GM21526 (cell line): ENCODE results near the gene ALAS2.
A peak's percentile ranks its signal among the peaks of the same experiment; 100 is the strongest.
"Not testable (repeated sequence)": the region's sequence is repeated elsewhere in the genome, so short reads cannot be mapped to it uniquely, and the experiment has no call there.

Experiments
- ATAC-seq: cut with Tn5 transposase; IDR thresholded peaks from one replicate; pipeline ENCODE4 v1.9.1; 2021; ENCODE audit warnings: moderate library complexity; ENCODE audit not compliant: unreplicated experiment, low FRiP score

Gene ALAS2

DNA sequence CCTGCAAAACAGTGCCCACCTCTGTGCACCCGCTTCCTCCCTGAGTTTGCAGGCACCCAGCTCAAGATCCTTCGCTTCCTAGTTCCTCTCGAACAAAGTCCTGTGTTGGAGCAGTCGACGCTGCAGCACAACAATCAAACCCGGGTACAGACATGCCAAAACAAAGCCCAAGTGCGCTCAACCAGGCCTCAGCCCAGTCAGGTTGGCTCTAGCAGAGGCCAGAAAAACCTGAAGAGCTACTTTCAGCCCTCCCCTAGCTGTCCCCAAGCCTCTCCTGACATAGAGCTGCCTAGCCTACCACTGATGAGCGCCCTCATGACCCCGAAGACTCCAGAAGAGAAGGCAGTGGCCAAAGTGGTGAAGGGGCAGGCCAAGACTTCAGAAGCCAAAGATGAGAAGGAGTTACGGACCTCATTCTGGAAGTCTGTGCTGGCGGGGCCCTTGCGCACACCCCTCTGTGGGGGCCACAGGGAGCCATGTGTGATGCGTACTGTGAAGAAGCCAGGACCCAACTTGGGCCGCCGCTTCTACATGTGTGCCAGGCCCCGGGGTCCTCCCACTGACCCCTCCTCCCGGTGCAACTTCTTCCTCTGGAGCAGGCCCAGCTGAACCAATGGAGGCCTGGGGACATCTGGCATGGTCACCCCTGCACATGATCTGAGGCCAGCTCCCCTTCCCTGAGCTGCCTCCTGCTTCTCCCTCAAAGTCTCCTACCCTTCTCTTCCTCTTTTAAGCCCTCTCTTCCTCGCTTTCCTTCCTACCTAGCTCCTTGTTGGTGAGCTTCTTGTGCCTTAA is 23.8 kb downstream of the ALAS2 start:
- no peak for ATAC-seq

DNA sequence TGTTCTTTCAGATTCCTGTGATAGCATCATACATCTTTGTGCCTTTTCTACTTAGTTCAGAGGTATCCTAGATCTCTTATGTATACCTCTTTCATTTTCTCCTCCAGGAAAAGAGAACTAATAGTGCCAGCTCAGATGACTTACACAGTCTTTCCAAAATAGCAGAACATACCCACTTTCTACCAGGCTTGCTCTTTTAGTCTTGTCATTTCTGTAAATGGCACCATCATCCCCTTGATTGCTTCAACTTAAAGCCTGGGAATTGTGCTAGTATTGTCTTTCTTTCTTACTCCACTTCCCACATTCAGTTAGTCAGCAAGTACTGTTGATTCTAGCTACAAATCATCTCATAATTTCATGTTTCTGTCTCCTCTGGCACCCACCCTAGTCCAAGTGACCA is 25.5 kb downstream of the ALAS2 start:
- ATAC-seq: no peak

DNA sequence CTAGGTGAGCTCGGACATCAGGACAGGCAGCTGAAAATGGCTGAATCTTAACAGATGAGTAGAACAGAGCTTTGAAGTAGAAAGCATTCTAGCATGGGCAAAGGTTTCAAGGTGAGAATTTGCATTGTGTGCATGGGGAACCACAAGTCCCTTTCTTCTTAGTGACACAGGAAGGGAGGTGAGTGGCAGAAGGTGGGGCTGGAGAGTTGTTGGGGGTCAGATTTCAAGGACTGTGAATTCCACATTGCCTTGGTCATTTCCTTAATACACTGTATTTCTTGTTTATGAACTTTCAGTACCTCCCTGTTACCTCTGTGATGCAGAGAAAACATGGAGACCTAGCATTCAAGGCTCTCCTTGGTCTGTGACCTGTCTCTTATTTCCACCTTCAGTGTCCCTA is 26.5 kb downstream of the ALAS2 start:
- ATAC-seq: no peak

DNA sequence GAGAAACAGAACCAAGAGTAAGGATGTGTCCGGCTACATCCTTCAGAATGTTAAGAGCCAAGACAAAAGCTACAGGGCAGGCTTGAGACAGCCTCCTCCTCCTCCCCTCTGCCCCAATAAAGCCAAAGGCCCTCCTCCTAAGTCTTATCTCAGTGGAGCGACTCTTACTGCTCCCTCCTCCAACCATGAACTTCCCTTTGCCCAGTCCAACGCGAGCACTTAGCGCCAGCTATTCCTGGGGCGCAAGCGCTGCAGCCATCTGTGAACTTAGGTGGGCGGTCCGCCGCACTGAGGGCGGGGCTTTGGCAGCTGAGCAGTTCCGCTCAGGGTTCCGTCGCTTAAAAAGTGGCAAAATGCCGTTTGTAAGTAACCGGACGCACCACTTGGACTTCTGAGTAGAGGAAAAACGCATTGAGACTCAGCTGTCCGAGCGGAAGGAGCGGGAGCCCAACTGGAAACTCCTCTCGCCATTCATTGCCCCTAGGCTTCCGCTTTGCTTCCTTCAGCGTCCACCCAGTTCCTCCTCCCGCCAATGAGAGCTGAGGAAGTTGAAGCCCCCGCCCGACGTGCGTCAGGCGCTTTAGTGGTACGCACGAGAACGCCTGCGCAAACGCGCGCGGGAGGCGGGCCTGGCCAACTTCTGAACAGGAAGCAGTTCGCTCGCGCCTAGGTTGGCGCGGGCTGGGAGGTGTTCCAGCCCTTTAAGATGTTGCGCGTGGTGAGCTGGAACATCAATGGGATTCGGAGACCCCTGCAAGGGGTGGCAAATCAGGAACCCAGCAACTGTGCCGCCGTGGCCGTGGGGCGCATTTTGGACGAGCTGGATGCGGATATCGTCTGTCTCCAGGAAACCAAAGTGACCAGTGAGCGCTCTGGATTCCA is 30.8 kb downstream of the ALAS2 start, which contains the start of gene APEX2:
Gene APEX2 (plus strand): TSS at position 647 of the 882 bp plus-strand sequence. CDS start 60 bp downstream, at position 707.
- ATAC-seq: peak; percentile 89

DNA sequence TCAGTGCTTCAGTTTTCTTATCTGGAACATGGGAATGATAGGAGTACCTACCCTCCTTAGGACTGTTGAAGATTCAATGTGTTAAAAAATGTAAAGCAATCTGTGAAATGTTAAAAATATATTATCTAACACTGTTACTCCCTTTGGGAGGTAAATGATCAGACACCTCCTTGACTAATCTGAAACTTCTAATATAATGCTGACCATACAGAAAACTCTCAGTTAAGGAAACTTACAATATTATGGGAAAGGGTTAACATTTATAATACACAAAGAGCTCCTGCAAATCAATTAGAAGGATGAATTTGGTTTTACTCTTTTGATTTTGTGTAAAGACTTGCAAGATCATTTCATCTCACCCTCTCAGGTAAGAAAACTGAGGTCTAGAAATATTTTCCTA is 35.2 kb downstream of the ALAS2 start:
- ATAC-seq: no peak

DNA sequence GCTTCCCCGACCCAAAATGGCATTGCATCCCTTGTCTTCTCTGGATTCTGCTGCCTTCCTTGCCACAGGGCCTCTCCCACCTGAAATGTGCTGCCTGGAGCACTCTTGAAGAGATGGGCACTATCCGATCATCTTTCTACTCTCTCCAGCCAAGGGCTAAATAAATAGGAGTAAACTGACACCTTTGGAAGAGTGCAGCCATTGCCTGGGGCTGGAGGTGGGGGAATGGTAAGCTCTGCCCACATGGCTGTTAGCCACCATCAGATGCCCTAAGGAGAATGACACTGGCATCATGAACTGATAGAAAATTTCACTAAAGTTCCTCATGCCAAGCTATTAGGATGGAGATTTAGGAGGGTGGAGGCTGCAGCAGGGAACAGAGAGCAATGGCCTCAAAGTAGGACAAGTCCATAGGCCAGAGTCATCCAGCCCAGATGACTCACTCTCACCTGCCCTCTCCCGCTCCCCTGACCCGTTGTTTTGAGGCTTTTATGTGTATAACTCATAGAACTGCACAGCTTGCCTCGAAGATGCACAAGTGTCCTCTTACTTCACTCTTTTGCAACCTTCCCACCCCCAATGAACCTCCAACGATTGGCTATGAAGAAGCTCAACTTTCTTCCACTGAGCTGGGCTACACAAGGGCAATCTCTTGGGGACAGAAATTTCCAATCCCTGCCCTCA is 36.0 kb downstream of the ALAS2 start:
- no peak for ATAC-seq

DNA sequence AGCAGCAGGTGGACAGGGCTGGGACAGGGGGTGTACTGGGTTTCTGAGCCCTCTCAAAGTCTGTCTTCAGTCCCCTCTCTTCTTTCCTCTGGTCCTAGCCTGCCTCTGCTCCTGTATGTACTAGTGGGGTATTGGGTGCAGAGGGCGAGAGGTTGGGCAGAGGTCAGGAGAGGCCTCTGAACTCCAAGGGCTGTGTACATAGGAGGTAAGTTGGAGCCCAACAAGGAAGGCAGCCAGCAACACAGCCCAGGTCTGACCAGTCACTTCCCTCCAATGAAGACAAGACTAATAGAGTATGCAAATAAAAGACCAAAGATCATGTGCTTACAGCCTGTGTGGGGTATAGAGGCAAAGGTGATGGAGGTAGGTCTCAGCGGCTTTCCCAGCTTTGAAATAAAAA is 36.7 kb downstream of the ALAS2 start, which contains the start of gene PFKFB1:
Gene PFKFB1 (minus strand): TSS at position 90 of the 400 bp plus-strand sequence. CDS start 181 bp downstream, outside the sequence.
- no peak for ATAC-seq

DNA sequence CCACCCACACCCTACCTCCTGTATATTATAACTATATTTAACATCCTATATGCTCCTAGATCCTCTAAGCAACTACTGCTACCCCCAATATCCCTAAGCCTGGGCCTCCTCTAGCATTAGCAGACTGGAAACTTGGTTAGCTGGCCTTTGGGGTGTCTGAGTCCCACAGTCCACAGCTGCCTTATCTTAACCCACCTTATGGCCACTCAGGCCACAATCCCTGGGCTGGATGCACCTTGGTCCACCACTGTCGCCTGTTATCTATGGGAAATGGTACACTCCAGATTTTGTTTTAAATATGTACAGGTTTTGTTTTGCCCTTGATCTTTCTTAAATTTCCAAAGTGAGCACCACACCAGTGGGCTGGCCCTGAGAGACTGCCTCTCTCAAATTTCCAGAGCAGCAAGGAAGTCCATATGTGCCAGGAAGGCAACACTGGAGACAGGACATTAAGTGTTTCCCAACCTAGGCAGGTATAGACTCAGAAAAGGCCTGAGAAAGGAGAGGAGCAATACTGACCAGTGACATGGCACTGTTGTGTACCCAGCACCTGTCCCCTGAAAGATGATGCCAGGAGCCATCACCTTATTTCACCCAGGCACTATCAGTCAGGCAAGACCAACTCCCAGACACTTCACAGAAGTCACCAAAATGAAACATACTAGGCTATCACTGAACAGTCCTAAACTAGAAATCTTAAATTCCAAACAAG is 37.7 kb downstream of the ALAS2 start:
- no peak for ATAC-seq

DNA sequence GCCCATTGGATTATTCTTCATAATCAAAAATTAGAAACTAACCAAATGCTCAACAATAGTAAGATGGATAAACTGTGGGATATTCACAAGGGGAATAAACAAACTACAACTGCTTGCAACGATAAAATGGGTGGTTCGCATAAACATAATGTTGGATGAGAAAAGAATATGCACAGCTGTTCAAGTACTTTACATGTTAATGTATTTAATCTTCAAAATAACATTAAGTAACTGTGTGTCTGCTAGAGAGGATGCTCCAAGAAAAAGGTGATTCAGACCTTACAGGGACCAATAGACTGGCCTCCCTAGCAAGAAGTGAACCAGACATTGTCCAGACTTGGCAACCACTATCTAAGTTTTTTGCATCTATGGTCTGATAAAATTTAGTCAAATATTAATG is 39.1 kb downstream of the ALAS2 start:
- no peak for ATAC-seq

DNA sequence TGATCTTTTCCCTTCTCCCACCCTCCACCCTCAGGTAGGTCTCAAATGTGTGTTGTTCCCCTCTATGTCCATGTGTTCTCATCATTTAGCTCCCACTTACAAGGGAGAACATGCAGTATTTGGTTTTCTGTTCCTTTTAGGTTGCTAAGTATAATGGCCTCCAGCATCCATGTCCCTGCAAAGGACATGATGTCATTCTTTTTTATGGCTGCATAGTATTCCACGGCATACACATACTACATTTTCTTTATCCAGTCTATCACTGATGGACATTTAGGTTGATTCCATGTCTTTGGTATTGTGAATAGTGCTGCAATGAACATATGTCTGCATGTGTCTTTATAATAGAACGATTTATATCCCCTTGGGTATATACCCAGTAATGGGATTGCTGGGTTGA is 47.5 kb downstream of the ALAS2 start:
- not testable (repeated sequence) for ATAC-seq

DNA sequence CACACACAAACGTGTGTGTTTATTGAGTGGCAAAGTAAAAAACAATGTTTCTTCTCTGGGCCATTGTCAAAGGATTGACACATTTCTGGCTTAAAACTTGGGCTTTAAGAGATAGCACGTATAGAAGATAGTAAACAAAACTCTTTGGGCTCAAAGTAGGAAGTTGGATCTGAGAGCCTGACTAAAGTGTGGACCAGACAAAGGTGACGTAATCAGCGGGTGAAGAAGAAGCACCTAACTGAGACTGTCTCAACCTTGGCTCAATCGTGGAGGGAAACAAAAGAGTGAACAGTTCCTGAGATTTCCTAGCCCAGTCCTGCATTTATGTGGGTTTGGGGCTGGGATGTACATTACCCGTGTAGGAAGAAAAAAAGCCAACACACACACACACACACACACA is 50.4 kb downstream of the ALAS2 start:
- ATAC-seq: no peak

DNA sequence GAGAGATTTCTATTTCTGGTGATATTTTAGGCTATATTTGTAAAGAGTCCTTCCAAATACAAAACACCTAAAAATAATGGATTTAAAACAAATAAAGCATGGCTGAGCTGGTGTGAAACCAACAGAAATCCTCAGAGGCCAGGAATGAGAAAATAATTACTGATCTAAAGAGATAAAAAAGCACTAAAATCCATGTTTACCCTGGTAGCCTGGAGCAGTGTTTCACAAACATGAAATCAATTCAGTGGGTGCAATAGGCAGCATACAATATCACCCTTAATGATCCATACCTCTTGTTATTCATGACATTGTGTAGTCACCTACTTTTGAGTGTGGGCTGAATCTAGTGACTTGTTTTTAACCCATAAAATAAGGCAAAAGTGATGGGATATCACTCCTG is 51.3 kb downstream of the ALAS2 start:
- no peak for ATAC-seq

DNA sequence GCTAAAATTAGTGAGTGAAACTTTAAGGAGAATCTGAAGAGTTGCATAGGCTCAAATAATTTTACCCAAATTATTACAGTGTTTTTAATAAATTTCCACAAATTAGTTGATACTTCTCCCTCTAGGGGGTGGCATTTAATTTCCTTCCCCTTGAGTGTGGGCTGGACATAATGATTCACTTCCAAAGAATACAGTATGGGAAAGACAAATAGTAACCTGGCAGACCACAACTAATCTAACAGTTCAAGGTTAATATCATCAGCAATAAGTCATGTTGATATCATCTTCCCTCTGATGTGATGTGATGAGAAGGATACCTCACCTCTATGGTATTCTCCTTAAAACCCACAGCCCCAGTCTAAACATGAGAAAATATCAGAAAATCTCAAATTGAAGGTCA is 52.3 kb downstream of the ALAS2 start:
- no peak for ATAC-seq

DNA sequence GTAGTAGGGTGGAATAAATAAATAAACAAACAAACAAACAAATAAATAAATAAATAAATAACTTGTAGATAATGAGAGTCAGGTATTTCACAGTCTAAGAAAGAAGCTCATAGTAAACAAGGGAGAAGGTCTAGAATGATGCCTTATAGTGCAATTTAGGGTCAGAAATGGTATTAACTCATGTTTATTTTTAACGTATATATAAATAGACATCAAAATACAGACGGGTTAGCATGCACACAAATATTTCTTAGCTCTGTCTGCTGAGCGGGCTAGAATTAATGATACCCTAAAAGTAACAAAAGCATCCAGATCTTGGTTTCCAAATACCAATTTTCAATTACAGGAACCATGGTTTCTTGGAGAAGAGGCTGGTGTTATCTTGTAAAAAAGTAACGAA is 53.4 kb downstream of the ALAS2 start:
- ATAC-seq: no peak

DNA sequence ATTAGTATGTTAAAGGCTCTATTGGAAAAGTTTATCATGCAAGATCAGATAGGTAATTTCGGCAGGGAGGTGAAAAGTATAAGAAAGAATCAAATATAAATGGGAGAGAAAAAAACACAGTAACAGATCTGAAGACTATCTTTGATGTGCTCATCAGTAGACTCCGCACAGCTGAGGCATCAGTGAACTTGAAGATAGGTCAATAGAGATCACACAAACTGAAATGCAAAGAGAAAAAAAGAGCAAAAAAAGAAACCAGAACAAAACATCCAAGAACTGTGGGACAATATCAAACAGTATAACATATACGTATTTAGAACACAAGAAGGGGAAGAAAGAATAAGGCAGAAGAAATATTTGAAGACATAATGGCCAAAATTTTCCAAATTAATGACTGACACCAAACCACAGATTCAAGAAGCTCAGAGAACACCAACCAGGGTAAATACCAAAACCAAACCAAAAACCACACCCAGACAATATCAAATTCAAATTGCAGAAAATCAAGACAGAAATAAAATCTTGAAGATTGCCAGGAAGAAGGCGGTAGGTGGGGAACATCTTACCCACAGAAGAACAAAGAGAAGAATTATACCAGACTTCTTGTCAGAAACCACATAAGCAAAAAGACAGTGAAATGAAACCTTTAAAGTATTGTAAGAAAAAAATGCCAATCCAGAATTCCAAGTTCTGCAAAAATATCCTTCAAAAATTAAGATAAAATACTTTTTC is 65.8 kb downstream of the ALAS2 start:
- ATAC-seq: no peak

DNA sequence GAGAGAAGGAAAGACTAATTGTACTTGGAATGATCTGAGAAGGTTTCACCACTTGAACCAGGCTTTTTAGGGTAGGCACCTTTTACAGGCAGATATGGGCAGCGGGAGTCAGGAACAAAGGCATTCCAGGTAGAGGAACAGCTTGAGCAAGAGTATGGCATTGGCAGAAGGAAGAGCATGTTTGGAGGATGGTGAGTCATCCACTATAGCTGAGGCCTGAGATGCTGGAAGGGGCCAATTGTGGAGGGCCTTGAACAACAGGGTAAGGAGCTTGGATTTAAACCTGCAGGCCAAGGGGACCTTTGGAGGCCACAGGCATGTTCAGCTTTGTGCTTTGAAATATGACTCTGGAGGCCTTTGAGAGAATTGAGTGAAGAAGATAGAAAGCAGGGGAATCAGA is 69.0 kb downstream of the ALAS2 start:
- ATAC-seq: no peak
